NCI-H2029 (cell line): Measurements from ENCODE around the gene CHCHD4.

Source experiments
- DNase-seq: peaks from one replicate; lab custom pipeline; 2025; lab: John Stamatoyannopoulos, UW

Gene CHCHD4

DNA sequence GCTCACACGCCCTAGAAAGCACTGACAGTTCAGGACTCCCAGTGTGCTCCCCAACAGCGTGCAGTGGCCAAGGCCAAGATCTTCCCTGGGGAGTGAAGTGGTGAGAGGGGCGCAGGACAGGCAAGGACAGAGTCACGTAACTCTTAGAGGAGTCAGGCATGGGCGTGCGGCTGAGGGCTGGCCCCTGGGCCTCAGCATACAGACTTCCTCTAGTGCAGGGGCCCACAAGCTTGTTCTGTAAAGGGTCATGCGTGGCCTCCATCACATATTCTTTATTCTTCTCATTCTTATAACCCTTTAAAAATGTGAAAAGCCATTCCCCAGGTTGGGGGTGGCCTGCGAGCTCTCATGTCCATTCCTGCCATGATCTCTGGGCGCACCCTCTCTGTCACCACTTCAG is 25.4 kb upstream of the CHCHD4 start:
- no peak for DNase-seq

DNA sequence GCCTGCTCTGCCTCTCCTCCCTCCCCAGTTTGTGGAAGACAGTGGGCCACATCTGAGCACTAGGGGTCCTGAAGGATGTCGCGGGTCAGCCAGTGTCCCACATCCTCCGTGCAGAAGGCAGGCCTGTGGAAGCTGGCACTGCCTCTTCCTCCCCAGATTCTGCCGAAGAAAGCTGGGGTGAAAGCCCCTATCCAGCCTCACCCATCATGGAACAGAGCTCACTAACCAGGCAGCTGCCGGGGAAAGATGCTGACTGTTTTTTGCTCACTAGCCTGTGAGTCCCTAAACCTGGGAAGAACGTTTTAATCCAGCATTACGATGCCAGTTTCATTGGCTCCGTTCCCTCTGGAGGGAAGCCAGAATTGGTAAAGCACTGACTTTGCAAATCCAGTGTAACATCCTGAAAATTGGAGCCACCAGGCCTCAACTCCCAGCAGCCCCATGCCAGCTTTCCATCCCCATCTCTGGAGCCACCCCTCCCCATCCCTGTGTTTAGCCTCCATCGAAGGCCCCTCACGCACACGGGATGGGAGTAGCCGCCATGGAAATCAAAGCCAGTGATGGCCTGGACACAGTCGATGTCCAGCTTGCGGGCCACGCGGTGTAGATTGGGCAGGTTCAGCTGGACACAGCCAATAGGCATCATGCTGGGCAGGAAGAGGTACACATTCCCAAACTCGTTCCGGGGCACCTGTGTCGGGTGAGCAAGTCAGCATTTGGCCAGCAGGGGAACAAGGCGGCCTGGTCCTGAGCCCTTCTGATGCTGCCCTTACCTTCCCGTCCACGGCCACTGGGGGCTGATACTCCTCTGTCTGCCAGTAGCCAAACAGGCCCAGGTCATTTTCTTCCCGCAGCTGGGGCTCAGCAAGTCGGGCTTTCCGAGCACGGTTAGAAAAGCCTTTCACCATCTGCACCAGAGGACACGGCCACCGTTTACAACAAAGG is 23.6 kb upstream of the CHCHD4 start:
- peak; percentile 62 for DNase-seq

DNA sequence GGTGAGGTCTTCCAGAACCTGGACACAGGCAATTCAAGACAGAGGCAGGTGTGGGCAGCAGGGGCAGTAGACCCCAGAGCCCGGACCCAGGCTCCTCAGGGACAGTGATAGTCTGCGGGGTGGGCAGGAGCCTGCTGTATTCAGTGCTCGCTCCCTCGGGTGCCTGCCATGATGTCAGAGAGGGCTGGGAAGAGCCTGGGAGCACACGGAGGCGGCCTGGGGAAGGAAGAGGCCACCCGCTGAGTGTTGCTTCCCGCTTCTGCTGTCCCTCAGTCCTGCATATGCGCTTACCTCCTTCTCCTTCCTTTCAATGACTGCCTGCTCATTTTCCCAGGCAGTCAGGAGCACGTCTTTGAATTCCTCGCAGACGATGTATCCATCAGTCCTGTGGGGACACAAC is 22.9 kb upstream of the CHCHD4 start:
- DNase-seq = no peak

DNA sequence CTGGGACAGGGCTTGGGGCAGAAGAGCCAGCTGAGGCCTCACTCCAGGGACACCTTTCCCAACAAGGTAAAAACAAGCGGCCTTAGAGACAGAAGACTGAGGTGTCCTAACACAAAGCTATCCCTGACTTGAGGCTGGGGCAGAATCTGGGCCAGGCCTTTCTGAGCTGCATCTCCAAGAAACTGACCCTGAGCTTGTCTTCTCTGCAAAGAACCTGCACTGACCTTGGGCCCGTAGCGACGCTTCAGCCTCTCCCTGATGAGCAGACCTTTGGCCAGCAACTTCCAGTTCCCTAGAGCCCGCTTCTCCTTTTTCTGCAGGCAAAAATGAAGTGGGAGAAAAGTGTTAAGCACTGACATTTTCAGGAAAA is 22.4 kb upstream of the CHCHD4 start:
- no peak for DNase-seq

DNA sequence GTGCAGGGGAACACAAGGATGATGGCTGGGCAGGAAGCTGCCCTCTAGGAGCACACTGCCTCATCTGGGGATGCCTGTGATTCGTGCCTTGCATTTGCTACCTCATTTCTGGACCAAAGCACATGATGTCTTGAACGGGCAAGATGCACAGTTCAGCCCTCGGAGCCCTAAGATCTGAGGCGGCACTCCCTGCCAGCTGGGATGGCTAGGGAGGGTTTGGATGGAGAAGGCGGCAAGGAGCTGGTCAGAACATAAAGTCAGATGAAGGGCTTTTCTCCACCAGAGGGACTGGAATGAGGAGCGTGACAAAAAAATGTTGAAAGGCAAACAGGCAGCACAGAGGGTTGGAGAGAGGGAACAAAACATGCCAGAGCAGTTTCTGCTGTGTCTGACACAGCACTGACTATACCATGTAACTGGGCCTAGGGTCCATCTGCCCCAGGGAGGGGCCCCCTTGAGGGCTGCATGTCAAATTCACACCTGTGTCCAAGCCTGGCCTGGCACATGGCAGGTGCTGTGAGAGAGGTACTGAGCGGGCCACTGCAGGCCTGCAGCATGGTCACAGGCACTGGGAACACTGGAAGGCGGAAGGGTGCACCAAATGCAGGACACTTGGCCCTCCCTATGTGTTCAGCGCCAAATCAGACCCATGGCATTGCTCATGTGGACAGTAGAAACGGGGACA is 21.9 kb upstream of the CHCHD4 start:
- no peak for DNase-seq

DNA sequence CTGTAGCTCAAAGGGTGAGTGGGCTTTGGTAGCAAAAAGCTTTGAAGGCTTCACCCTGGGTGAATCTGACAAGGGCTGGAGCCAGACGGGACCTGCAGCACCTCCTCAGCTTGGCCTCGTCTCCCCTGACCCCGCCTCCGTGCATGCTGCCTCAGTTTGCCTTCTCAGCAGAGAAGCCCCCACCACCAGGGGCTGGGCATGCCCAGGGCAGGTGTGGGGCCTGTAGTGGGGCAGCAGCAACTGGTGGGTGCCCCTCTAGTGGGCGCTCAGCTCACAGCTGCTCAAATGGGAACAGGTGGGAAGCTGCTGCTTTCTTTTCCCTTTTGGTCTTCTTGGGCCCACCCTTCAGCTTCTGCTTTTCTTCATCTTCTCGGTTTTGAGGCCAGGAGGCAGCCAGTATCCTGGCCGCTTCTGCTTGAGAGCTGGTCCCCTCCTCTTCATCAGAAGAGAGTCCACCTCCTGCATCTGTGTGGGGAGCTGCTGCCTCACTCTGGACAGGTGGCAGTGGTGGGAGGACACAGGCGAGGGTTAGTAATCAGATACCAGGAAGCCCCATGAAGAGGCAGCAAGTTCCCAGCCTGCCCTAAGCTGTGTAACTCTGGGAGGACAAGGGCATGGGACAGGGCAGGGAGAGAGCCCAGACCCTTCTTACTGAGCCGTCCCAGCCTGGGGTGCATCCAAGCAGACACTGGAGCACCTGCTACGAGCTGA is 21.2 kb upstream of the CHCHD4 start:
- DNase-seq = no peak

DNA sequence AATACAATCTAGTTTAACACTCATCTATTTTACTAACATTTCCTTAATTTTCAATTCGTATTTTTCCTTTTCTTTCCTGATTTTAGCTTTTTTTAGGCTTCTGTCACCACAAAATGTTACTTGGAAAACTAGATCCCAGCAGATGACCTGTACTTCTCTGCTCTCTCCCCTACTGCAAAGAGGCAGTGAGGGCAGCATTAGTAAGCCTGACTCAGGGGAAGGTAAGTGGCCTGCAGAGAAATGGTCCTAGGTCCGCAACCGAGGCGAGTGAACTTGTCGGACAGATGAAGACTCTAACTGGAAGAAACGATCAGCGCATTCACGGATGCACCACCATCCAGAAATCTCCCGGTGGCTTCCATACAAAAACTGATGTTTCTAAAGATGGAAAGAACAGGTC is 20.6 kb upstream of the CHCHD4 start:
- no peak for DNase-seq

DNA sequence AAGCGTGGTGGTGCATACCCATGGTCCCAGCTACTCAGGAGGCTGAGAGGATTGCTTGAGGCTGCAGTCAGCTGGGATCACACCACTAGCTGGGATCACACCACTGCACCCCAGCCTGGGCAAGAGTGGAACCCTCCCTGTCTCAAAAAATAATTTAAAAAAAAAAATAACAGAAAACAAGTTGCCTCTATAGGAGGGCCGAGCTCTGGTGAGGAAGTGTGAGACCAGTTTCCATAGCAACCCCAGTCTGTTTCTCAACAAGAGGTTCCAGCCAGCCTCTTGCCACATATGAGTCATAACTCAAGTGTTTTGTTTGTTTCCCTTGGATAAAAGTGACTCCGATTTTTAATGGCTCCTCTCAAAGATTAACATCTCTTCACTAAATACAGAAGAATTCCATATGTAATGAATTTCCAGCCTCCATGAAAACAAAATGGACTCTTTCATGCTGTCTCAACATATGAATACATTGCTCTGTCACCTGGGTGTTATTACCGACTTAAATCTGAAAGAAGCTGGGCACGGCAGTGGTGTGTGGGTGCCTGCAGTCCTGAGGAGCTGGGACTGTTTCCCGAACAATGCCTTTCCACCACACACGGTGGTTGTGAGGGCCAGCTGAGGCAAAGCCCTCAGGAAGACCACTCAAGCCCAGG is 19.9 kb upstream of the CHCHD4 start:
- DNase-seq = peak; percentile 99

DNA sequence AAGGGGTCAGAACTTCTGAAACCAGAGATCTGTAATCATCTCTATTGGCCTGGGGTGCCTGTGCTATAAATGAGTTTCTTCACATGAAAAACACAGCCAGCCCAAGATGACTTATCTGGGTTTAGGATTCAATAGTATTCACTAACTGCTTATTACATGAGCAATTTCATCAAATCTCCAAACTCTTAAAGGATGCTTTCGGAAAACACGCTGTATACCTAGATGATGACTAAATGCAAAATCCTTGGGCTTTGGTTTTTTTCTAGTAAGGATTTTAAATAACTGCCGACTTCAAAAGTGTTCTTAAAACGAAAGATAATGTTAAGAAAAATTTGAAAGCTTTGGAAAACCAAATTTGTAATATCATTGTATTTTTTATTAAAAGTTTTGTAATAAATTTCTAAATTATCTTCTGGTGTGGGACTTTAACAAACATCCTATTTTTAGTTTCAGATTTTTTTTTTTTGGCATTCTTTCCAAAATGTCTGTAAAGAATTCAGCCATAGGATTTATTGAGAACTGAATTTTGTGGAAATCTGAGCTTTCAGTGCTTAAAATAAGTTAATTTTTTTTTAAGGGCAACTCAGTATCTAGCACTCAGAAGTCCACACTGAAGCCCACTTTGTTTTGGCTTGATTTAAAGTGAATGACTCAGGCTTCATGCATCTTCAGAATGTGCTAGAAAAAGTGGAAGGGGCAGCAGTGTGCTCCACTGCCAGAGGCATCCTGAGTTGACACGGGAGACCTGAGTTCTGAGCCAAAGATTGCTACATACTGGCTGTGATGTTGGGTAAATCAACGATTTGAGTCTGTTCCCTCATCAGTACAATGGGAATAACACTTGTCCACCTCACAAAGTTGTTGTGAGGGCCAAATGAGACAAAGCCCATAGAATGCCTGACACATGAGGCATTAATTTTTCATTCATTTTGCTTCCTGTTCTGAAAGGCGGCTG is 18.9 kb upstream of the CHCHD4 start:
- peak; percentile 84 for DNase-seq

DNA sequence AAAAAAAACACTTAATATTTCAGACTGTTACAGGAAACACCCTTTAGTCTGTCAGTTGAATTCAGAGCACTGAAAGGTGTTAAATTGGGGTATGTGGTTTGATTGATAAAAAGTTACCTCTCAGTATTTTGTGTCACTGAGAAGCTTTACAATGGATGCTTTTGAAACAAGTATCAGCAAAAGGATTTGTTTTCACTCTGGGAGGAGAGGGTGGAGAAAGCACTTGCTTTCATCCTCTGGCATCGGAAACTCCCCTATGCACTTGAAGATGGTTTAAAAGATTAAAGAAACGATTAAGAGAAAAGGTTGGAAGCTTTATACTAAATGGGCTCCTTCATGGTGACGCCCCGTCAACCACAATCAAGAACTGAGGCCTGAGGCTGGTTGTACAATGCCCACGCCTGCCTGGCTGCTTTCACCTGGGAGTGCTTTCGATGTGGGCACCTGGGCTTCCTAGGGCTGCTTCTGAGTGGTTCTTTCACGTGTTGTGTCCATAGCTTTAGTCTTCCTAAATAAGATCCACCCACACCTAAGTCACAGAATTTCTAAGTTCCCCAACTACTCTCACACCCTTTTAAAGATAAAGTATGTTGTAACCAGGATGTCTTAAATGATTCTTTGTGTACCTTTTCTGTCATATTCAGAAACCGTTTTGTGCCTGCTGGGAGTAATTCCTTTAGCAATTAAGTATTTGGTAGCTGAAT is 18.0 kb upstream of the CHCHD4 start:
- no peak for DNase-seq

DNA sequence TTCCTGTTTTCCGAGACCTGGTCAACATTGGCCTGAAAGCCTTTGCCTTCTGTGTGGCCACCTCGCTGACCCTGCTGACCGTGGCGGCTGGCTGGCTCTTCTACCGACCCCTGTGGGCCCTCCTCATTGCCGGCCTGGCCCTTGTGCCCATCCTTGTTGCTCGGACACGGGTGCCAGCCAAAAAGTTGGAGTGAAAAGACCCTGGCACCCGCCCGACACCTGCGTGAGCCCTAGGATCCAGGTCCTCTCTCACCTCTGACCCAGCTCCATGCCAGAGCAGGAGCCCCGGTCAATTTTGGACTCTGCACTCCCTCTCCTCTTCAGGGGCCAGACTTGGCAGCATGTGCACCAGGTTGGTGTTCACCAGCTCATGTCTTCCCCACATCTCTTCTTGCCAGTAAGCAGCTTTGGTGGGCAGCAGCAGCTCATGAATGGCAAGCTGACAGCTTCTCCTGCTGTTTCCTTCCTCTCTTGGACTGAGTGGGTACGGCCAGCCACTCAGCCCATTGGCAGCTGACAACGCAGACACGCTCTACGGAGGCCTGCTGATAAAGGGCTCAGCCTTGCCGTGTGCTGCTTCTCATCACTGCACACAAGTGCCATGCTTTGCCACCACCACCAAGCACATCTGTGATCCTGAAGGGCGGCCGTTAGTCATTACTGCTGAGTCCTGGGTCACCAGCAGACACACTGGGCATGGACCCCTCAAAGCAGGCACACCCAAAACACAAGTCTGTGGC is 17.1 kb upstream of the CHCHD4 start:
- DNase-seq = no peak

DNA sequence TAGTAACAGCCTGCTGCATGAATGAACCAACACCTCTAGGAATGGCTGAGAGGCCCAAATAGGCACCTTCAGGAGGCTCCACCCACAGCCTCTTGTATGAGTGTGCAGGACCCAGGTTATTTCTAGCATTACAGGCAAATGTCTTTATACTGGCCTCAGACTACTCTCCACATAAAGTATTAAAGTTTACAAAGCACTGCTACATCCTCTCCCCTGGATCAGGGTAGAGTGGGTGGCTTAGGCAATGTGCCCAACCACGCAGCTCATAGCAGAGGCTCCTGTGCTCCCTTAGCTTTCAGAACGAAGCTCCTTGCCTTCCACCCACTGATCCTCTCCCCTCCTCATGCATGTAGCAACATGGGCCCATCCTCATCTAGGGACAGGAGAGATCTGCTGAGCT is 16.5 kb upstream of the CHCHD4 start:
- DNase-seq = peak; percentile 57

DNA sequence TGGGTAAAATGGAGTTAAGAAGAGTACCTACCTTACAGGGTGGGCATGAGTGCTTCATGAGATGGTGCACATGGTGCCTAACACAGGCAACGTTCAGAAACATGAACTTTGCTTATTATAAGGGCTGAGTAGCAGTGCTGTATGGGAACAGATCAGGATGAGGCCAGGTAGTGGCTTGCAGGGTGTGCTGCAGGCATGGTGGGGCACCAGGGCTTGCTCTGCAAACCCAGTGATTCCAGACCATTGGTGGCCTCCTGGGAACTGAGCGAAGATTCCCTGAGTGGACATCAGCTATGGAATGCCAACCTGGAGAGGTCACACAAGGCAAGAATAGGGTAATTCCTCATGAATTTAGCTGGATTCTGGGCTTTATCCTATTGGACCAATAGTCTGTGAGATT is 16.0 kb upstream of the CHCHD4 start:
- no peak for DNase-seq

DNA sequence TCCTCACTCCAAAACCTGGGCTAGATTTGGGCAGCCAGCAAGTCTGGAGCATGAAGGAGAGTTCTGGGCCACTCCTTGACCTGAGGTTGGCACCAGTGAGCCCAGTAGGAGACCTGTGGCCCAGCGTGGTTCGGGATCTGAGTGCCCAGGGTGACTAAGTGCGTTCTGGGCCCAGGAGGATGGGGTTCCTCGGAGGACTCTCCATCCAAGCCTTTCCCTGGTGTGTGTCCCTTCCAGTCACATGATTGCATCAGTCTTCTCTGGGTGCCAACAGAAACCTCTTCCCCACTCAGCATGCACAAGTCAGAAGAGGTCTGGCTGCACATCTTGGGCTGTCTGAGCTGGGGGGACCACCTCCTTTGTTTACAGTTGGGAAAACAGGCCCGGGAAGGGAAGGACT is 15.1 kb upstream of the CHCHD4 start:
- no peak for DNase-seq

DNA sequence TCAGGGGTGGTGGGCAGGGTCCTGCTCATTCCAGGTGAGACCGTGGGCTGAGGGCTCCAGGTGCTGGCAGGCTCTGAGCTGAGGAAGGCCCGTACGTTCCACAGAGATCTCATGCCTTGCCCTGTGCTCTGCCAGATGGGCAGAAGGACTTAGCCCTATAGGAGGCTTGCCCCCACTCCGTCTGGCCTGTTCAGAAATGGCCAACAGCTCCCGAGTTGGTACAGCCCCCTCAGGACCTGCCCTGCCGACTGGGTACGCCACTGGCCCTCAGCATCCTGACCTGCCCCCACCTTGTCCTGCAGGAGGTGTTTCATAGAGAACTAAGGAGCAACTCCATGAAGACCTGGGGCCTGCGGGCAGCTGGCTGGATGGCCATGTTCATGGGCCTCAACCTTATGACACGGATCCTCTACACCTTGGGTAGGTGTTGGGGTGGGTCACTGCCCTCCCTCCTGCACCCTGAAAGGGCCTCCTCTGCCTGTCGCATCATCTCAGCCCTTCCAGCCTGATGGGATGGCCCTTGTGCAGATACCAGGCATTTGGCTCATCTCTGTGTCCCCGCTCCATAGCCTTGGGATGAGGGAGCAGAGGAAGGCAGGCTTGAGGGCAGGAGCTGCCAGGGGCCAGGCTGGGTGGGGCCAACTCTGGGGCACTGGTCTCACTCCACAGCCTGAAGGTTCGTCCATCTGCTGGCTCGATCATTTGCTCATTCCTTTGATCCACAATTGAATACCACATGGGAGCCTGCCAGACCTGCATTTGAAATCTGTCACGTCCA is 14.4 kb upstream of the CHCHD4 start:
- DNase-seq = no peak

DNA sequence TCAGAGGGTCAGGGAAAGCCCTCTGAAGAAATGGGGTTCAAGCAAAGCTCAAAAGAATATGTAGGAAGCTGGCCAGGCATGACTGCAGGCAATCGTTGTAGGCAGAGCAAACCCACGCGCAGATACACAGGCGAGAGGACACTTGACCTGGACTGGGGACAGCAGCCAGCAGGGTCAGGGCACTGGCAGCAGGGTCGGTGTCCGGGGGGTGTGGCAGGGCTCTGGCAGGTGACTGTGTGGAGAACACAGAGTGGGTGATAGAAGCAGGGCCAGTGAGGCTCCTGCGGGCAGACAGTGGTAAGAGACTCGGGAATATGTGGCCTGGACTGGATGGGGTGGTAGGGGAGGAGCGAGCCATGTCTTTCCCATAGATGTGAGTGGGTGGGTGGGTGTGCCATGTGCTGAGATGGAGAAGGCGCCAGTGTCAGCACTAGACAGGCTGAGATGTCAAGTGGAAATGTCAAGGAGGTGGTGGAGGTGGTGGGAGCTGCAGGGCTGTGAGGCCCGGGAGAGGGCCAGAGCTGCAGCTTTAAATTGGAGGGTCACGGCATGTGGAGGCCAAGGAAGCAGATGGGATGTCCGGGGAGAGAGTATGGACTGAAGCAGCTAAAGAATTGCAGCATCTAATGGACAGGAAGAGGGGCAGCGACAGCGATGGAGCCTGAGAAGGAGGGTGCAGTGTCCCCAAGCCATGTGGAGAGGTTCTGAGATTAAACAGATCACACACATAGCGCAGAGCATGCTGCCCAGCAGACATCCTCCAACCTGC is 13.6 kb upstream of the CHCHD4 start:
- no peak for DNase-seq

DNA sequence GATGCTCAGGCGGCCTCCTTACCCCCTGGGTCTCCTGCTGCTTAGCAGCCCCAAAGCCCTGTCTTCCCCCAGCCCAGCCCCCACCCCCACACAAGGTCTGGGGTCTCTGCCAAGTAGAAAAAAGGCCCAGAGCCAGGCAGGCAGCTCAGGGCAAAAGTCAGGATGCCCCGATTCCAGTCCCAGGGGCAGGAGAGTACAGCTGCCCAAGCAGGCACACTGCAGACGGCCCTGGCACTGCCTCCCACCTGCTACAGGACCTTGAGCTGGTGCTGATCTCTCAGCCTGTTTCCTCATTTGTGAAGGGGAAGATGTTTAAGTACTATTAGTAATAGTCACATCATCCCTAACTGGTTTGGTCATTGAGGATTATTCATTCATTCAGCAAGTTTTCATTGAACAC is 12.8 kb upstream of the CHCHD4 start:
- DNase-seq = no peak

DNA sequence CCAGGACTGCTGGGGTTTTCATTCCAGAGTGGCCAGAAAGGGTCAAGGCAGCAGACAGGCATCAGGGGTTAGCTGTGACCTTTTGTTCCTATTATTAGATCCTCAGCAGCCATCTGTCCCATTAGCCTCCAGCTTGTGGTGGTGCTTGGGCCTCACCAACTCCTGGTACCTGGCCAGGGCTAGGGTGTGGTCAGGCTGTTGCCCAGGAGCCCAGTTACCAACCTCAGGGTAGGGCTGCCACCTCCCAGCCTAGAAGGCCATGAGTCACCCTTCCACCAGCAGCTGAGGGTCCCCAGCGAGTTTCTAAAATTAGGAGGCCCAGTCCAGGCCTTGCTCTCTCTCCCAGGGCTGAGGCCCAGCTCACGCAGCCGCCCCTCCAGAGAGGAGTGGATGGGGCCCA is 12.3 kb upstream of the CHCHD4 start:
- DNase-seq = no peak
